ENCODE results near the gene TMEM165.

GRCh38 chr4:55438314-55438713 lies 42.6 kb downstream of the TMEM165 start:
- TF ChIP-seq CTCF (IDR thresholded peaks at IDR 0.05) (no peak), POLR2A (IDR thresholded peaks at IDR 0.05) (no peak)
